Measurements from ENCODE around the gene NOTCH4. TPM values are rescaled to one million over a fixed set of nuclear protein-coding genes. Genes with fewer than 3 reads are reported as not detected.

NOTCH4 gene
- total and polyA plus RNA-seq, 9 of the 15 experiments (the other 6 are each of a cell fraction or from before 2014, with no cell fraction given) = 0.24 to 4.3 (median 1.7) TPM

GRCh38 chr6:32192608-32193039, 31.2 kb downstream of the NOTCH4 start, which contains the start of gene GPSM3 (continued):
- no peak for TF ChIP-seq MAFK (IDR thresholded peaks at IDR 0.05; ENCODE audit: low read length)
- peak; percentile 66; the same call in 1 of the 2 replicates for TF ChIP-seq ERF (CRISPR knock-in tag; IDR thresholded peaks at IDR 0.05)
- peak; percentile 80 for TF ChIP-seq ZNF175 (CRISPR knock-in tag; IDR thresholded peaks at IDR 0.05; ENCODE audit: low read depth)
- peak; percentile 54; the same call in 1 of the 2 replicates for TF ChIP-seq POLR2AphosphoS5 (IDR thresholded peaks at IDR 0.05; ENCODE audit: control insufficient read depth, insufficient read depth, low read depth, low read length)
- TF ChIP-seq ELF1 (tag; IDR thresholded peaks at IDR 0.05) = peak; percentile 73; the same call in 1 of the 2 replicates
- peak; percentile 24; the same call in 1 of the 2 replicates for TF ChIP-seq CTBP1 (IDR thresholded peaks at IDR 0.05; ENCODE audit: borderline replicate concordance)
- no peak for TF ChIP-seq ZNF146 (CRISPR knock-in tag; IDR thresholded peaks at IDR 0.05; ENCODE audit: unreplicated experiment)
- peak; percentile 95 for TF ChIP-seq ETV5 (CRISPR knock-in tag; IDR thresholded peaks at IDR 0.05; ENCODE audit: low read depth)
- TF ChIP-seq ZBTB26 (CRISPR knock-in tag; IDR thresholded peaks at IDR 0.05) = 0 out of 2 replicates have a peak, but pooled peaks have one; percentile 59
- TF ChIP-seq EP300 (IDR thresholded peaks at IDR 0.05; ENCODE audit: low read length) = peak; percentile 53; the same call in 1 of the 2 replicates
- 0 out of 2 replicates have a peak, but pooled peaks have one; percentile 43 for TF ChIP-seq RREB1 (CRISPR knock-in tag; IDR thresholded peaks at IDR 0.05)
- TF ChIP-seq ZEB2 (IDR thresholded peaks at IDR 0.05) = peak; percentile 49; the same call in 1 of the 2 replicates
- TF ChIP-seq SMARCE1 (IDR thresholded peaks at IDR 0.05) = peak; percentile 55
- peak; percentile 21; the same call in 1 of the 2 replicates for TF ChIP-seq ESRRA (IDR thresholded peaks at IDR 0.05; ENCODE audit: borderline replicate concordance, low read depth)
- no peak for TF ChIP-seq ZNF780A (CRISPR knock-in tag; IDR thresholded peaks at IDR 0.05)
- peak in 1 of 2 experiments; percentile 80; a peak in 2 of 4 replicates for TF ChIP-seq FOXA3 (CRISPR knock-in tag; conservative IDR thresholded peaks at IDR 0.05 in 1 of 2, IDR thresholded peaks at IDR 0.05 in 1 of 2)
- TF ChIP-seq MTA3 (IDR thresholded peaks at IDR 0.05; ENCODE audit: borderline replicate concordance) = 0 out of 2 replicates have a peak, but pooled peaks have one; percentile 20
- TF ChIP-seq NCOR1 (IDR thresholded peaks at IDR 0.05) = peak; percentile 35; the same call in 1 of the 2 replicates
- TF ChIP-seq RBFOX2 (IDR thresholded peaks at IDR 0.05; ENCODE audit: low read depth, low read length) = peak; percentile 14; the same call in 1 of the 2 replicates
- TF ChIP-seq ZBTB5 (IDR thresholded peaks at IDR 0.05) = no peak

All from K562 (cell line).